Endothelial cell (in vitro differentiated cells): Measurements from ENCODE around the gene FDX1. TPM values are rescaled to one million over a fixed set of nuclear protein-coding genes. Genes with fewer than 3 reads are reported as not detected.

Source experiments
- DNase-seq: peaks from one replicate; pipeline ENCODE4 v3.0.0; 2021; ENCODE audit warnings: low spot score
- H3K27ac Mint-ChIP-seq: one replicate; pipeline ENCODE4 v1.8.0; 2021; ENCODE audit warnings: mixed read lengths, inconsistent platforms; ENCODE audit not compliant: unreplicated experiment
- H3K27me3 Mint-ChIP-seq: one replicate; pipeline ENCODE4 v1.8.0; 2021; ENCODE audit warnings: mild to moderate bottlenecking, moderate library complexity, mixed read lengths, inconsistent platforms; ENCODE audit not compliant: unreplicated experiment
- H3K36me3 Mint-ChIP-seq: one replicate; pipeline ENCODE4 v1.8.0; 2021; ENCODE audit warnings: mild to moderate bottlenecking, low read depth, mixed read lengths, inconsistent platforms; ENCODE audit not compliant: unreplicated experiment
- H3K4me1 Mint-ChIP-seq: one replicate; pipeline ENCODE4 v1.8.0; 2021; ENCODE audit warnings: mild to moderate bottlenecking, mixed read lengths, inconsistent platforms; ENCODE audit not compliant: unreplicated experiment
- H3K4me3 Mint-ChIP-seq: one replicate; pipeline ENCODE4 v1.8.0; 2021; ENCODE audit warnings: mild to moderate bottlenecking, mixed read lengths, inconsistent platforms; ENCODE audit not compliant: unreplicated experiment
- H3K9me3 Mint-ChIP-seq: one replicate; pipeline ENCODE4 v1.8.0; 2021; ENCODE audit warnings: mixed read lengths, inconsistent platforms; ENCODE audit not compliant: unreplicated experiment
- total RNA-seq: library from RNA; stranded (reverse); fragmentation: NEBNext Ultra II Directional; extraction: Animal tissue kit (Norgen Biotek cat#: 25700); gene quantifications from one replicate; pipeline ENCODE4 v1.2.1, GENCODE V29; 2021; ENCODE audit not compliant: unreplicated experiment
- TF ChIP-seq, protein P1 (sequence below): fragments of 200-600 bp; sonication (generic); IDR thresholded peaks from one replicate; pipeline ENCODE4 v1.5.0; 2021; ENCODE audit warnings: antibody characterized with exemption; ENCODE audit not compliant: unreplicated experiment

FDX1 gene
- total RNA-seq, 1 donor from 2014 or later, result 14.3 TPM

GRCh38 chr11:110438017-110438416 is 8.3 kb downstream of the FDX1 start:
- no peak overlapping the region for H3K27ac Mint-ChIP-seq
- no peaks in the 10 kb centered on the region for H3K4me1 Mint-ChIP-seq
- H3K27me3 Mint-ChIP-seq, result no peaks in the 10 kb centered on the region
- peaks cover 31% of the 10 kb centered on the region for H3K36me3 Mint-ChIP-seq
- H3K9me3 Mint-ChIP-seq, result no peaks in the 10 kb centered on the region
- H3K4me3 Mint-ChIP-seq, result no peak overlapping the region
- TF ChIP-seq, protein P1, sequence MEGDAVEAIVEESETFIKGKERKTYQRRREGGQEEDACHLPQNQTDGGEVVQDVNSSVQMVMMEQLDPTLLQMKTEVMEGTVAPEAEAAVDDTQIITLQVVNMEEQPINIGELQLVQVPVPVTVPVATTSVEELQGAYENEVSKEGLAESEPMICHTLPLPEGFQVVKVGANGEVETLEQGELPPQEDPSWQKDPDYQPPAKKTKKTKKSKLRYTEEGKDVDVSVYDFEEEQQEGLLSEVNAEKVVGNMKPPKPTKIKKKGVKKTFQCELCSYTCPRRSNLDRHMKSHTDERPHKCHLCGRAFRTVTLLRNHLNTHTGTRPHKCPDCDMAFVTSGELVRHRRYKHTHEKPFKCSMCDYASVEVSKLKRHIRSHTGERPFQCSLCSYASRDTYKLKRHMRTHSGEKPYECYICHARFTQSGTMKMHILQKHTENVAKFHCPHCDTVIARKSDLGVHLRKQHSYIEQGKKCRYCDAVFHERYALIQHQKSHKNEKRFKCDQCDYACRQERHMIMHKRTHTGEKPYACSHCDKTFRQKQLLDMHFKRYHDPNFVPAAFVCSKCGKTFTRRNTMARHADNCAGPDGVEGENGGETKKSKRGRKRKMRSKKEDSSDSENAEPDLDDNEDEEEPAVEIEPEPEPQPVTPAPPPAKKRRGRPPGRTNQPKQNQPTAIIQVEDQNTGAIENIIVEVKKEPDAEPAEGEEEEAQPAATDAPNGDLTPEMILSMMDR, result no peak
- DNase-seq, result no peak

- H3K4me3 Mint-ChIP-seq, result no peak overlapping the region
- no peak overlapping the region for H3K27ac Mint-ChIP-seq
- H3K27me3 Mint-ChIP-seq, result peaks cover 5% of the 10 kb centered on the region
- H3K4me1 Mint-ChIP-seq, result peaks cover 5% of the 10 kb centered on the region
- H3K36me3 Mint-ChIP-seq, result peaks cover 19% of the 10 kb centered on the region
- no peaks in the 10 kb centered on the region for H3K9me3 Mint-ChIP-seq
- DNase-seq, result no peak
- TF ChIP-seq, protein P1, result no peak
Observed at GRCh38 chr11:110445437-110445836, 15.7 kb downstream of the FDX1 start.

DNA sequence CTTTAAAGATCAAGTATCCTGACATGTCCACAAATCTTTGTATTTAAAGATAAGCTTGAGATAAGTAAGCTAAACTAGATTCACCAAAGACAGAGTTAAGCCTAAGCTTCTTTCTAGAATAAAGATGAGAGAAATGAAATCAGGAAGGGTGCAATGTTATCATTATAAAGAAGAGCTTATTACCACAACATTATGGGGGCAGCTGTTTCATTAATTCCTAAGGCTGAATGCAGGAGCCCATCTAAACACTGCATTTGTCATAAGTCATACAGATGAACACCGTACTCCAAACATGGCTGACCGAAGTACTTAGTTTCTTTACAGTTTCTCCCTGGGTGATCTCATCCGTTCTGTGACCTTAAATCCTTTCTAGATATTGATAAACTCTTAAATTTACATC is 16.3 kb downstream of the FDX1 start:
- Mint-ChIP-seq H3K27ac (no peak overlapping the region), H3K36me3 (peaks cover 12% of the 10 kb centered on the region), H3K4me3 (no peak overlapping the region), H3K4me1 (peaks cover 5% of the 10 kb centered on the region), H3K27me3 (peaks cover 5% of the 10 kb centered on the region), H3K9me3 (no peaks in the 10 kb centered on the region)
- TF ChIP-seq, protein P1, result no peak
- DNase-seq, result no peak

DNA sequence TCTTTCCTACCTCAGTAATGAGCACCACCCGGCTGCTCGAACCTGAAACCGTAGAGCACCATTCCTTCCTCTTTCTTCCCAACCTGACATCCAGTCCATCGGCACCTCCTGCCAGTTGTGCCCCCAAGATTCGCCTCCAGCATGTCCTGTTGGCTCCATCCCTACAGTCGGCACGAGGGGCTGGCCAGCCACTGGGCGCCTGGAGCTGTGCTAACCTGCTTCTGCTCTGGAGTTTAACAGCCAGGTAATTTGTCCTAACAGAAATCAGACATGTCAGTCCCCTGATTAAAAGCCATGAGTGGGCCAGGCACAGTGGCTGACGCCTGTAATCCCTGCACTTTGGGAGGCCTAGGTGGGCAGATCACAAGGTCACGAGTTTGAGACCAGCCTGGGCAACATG is 16.8 kb downstream of the FDX1 start:
- H3K9me3 Mint-ChIP-seq, result no peaks in the 10 kb centered on the region
- peak overlapping the region; percentile 27 for H3K27ac Mint-ChIP-seq
- peaks cover 7% of the 10 kb centered on the region for H3K36me3 Mint-ChIP-seq
- no peak for DNase-seq
- H3K4me3 Mint-ChIP-seq, result no peak overlapping the region
- TF ChIP-seq, protein P1, result no peak
- peaks cover 5% of the 10 kb centered on the region for H3K4me1 Mint-ChIP-seq
- peaks cover 5% of the 10 kb centered on the region for H3K27me3 Mint-ChIP-seq

DNA sequence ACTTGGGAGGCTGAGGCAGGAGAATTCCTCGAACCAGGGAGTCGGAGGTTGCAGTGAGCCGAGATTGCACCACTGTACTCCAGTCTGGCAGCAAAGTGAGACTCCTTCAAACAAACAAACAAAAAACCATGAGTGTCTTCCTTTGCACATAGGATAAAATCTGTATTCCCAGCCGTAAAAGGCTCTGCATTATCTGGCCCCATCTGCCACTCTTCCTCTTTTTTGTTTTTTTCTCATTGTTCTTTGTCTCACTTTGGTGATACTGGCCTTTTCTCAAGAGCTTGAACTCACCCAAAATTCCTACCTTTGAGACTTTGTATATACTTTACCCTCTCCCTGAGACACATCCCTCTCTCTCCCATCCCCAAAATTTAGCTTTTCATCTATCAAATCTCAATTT is 17.6 kb downstream of the FDX1 start:
- Mint-ChIP-seq H3K36me3 (peaks cover 7% of the 10 kb centered on the region), H3K4me3 (no peak overlapping the region), H3K9me3 (no peaks in the 10 kb centered on the region), H3K4me1 (peaks cover 5% of the 10 kb centered on the region), H3K27me3 (peaks cover 5% of the 10 kb centered on the region), H3K27ac (peak overlapping the region; percentile 4)
- DNase-seq, result no peak
- TF ChIP-seq, protein P1, result no peak
